GM21515 (cell line): Measurements from ENCODE around the gene SPATA46.
"Not testable (repeated sequence)": the region's sequence is repeated elsewhere in the genome, so short reads cannot be mapped to it uniquely, and the experiment has no call there.

ENCODE experiments used
- ATAC-seq: cut with Tn5 transposase; IDR thresholded peaks from one replicate; pipeline ENCODE4 v1.9.1; 2021; ENCODE audit not compliant: unreplicated experiment

The SPATA46 gene

GRCh38 chr1:162359523-162360236, 17.0 kb downstream of the SPATA46 start:
- ATAC-seq, result no peak

GRCh38 chr1:162358928-162359327, 17.7 kb downstream of the SPATA46 start:
- ATAC-seq, result no peak

GRCh38 chr1:162357681-162358266, 18.9 kb downstream of the SPATA46 start:
- ATAC-seq, result no peak

- ATAC-seq, result no peak
Measured at GRCh38 chr1:162353702-162354101, 23.0 kb downstream of the SPATA46 start.

GRCh38 chr1:162353078-162353477, 23.6 kb downstream of the SPATA46 start:
- ATAC-seq, result no peak

- not testable (repeated sequence) for ATAC-seq
Measured at GRCh38 chr1:162351874-162352273, 24.8 kb downstream of the SPATA46 start.

GRCh38 chr1:162351246-162351842, 25.3 kb downstream of the SPATA46 start:
- no peak for ATAC-seq

GRCh38 chr1:162349635-162350330, 26.9 kb downstream of the SPATA46 start:
- no peak for ATAC-seq

GRCh38 chr1:162347281-162347680, 29.4 kb downstream of the SPATA46 start:
- no peak for ATAC-seq

- no peak for ATAC-seq
Measured at GRCh38 chr1:162343470-162343869, 33.2 kb downstream of the SPATA46 start.

- no peak for ATAC-seq
Measured at GRCh38 chr1:162342452-162342983, 34.1 kb downstream of the SPATA46 start.

- ATAC-seq, result no peak
Measured at GRCh38 chr1:162336621-162337285, 39.9 kb downstream of the SPATA46 start.

GRCh38 chr1:162335126-162335525, 41.5 kb downstream of the SPATA46 start:
- ATAC-seq, result no peak

- no peak for ATAC-seq
Measured at GRCh38 chr1:162333991-162334390, 42.7 kb downstream of the SPATA46 start.

- no peak for ATAC-seq
Measured at GRCh38 chr1:162329826-162330225, 46.8 kb downstream of the SPATA46 start.

- ATAC-seq, result no peak
Measured at GRCh38 chr1:162328512-162328911, 48.1 kb downstream of the SPATA46 start.

- ATAC-seq, result no peak
Measured at GRCh38 chr1:162327788-162328165, 48.9 kb downstream of the SPATA46 start.

- no peak for ATAC-seq
Measured at GRCh38 chr1:162327144-162327787, 49.4 kb downstream of the SPATA46 start.

- ATAC-seq, result no peak
Measured at GRCh38 chr1:162326559-162326958, 50.1 kb downstream of the SPATA46 start.

- ATAC-seq, result no peak
Measured at GRCh38 chr1:162324396-162324795, 52.3 kb downstream of the SPATA46 start.
